ENCODE results near the gene PLPP7.
"Not testable (repeated sequence)": the region's sequence is repeated elsewhere in the genome, so short reads cannot be mapped to it uniquely, and the experiment has no call there.

Gene PLPP7

GRCh38 chr9:131334629-131335367 is 45.3 kb downstream of the PLPP7 start:
- Histone ChIP-seq H3K27me3 (no peaks in the 10 kb centered on the region), H3K27ac (peak overlapping the region in 9 of 11 experiments; percentile 11 to 75 (median 72); a peak in 17 of 22 replicates), H3K9me3 (replicated peaks in 1 of 11) (no peaks in the 10 kb centered on the region), H3K9ac (peak overlapping the region in 9 of 11 experiments; percentile 31 to 72 (median 61); a peak in 16 of 22 replicates), H3K4me3 (peak overlapping the region in 2 of 10 experiments; percentile 8 to 28; a peak in 1 of 20 replicates), H4K20me1 (no peaks in the 10 kb centered on the region), H3K36me3 (no peaks in the 10 kb centered on the region), H3K4me2 (peak overlapping the region; percentile 66 to 91 (median 84)), H3K4me1 (peaks cover 16 to 49% (median 39%) of the 10 kb centered on the region in 10 experiments)
- TF ChIP-seq Cebpa-rat (IDR thresholded peaks at IDR 0.05): no peak

- Histone ChIP-seq H3K9ac (peak overlapping the region in 4 of 11 experiments; percentile 46 to 72 (median 60); a peak in 8 of 22 replicates), H3K27ac (peak overlapping the region in 7 of 11 experiments; percentile 53 to 75 (median 72); a peak in 13 of 22 replicates), H4K20me1 (no peaks in the 10 kb centered on the region), H3K4me1 (peaks cover 16 to 48% (median 39%) of the 10 kb centered on the region in 10 experiments), H3K27me3 (no peaks in the 10 kb centered on the region), H3K9me3 (replicated peaks in 1 of 11) (no peaks in the 10 kb centered on the region), H3K36me3 (no peaks in the 10 kb centered on the region), H3K4me3 (no peak overlapping the region), H3K4me2 (peak overlapping the region in 10 of 11 experiments; percentile 72 to 91 (median 84); a peak in 18 of 22 replicates)
- no peak for TF ChIP-seq Cebpa-rat (IDR thresholded peaks at IDR 0.05)
These were observed 45.8 kb downstream of the PLPP7 start for GRCh38 chr9:131335368-131335755.

- H3K4me3 ChIP-seq: no peak overlapping the region
- H3K27ac ChIP-seq: peak overlapping the region in 2 of 11 experiments; percentile 5 to 13; a peak in 1 of 22 replicates
- H4K20me1 ChIP-seq: no peaks in the 10 kb centered on the region
- TF ChIP-seq Cebpa-rat (IDR thresholded peaks at IDR 0.05): no peak
- no peaks in the 10 kb centered on the region for H3K9me3 ChIP-seq (replicated peaks in 1 of 11)
- H3K27me3 ChIP-seq: no peaks in the 10 kb centered on the region
- no peaks in the 10 kb centered on the region for H3K36me3 ChIP-seq
- H3K4me1 ChIP-seq: peaks cover 16 to 46% (median 34%) of the 10 kb centered on the region in 10 experiments
- no peak overlapping the region; a peak in 1 of 22 replicates for H3K4me2 ChIP-seq
- peak overlapping the region in 3 of 11 experiments; percentile 8 to 35 (median 24); a peak in 2 of 22 replicates for H3K9ac ChIP-seq
These were observed 47.8 kb downstream of the PLPP7 start for GRCh38 chr9:131337131-131337848.

- not testable (repeated sequence) for H3K4me3 ChIP-seq; H3K36me3 ChIP-seq; H4K20me1 ChIP-seq; H3K9ac ChIP-seq; H3K27me3 ChIP-seq; H3K4me2 ChIP-seq; H3K9me3 ChIP-seq (replicated peaks in 1 of 11); H3K27ac ChIP-seq
- peaks cover 19 to 40% (median 27%) of the 10 kb centered on the region in 10 experiments for H3K4me1 ChIP-seq
These were observed 49.7 kb downstream of the PLPP7 start for GRCh38 chr9:131339212-131339611.

- not testable (repeated sequence) for H3K36me3 ChIP-seq; H3K27me3 ChIP-seq; H3K9ac ChIP-seq; H4K20me1 ChIP-seq; H3K4me3 ChIP-seq; H3K9me3 ChIP-seq (replicated peaks in 1 of 11); H3K27ac ChIP-seq
- H3K4me2 ChIP-seq: peak overlapping the region in 1 of 11 experiments; percentile 9; a peak in 2 of 22 replicates
- H3K4me1 ChIP-seq: peaks cover 12 to 44% (median 25%) of the 10 kb centered on the region in 10 experiments
These were observed 55.5 kb downstream of the PLPP7 start for GRCh38 chr9:131344931-131345535.

GRCh38 chr9:131346559-131346958 is 57.0 kb downstream of the PLPP7 start:
- Histone ChIP-seq H3K27me3 (no peaks in the 10 kb centered on the region), H3K4me3 (no peak overlapping the region), H3K27ac (no peak overlapping the region), H3K9ac (no peak overlapping the region), H3K4me2 (no peak overlapping the region), H3K4me1 (peaks cover 19 to 57% (median 36%) of the 10 kb centered on the region in 10 experiments), H3K9me3 (replicated peaks in 1 of 11) (no peaks in the 10 kb centered on the region; a peak in 1 of 22 replicates), H3K36me3 (no peaks in the 10 kb centered on the region), H4K20me1 (no peaks in the 10 kb centered on the region)
- TF ChIP-seq Cebpa-rat (IDR thresholded peaks at IDR 0.05): no peak

GRCh38 chr9:131347376-131348020 is 58.0 kb downstream of the PLPP7 start:
- TF ChIP-seq Cebpa-rat (IDR thresholded peaks at IDR 0.05): no peak
- Histone ChIP-seq H3K36me3 (no peaks in the 10 kb centered on the region), H3K4me2 (peak overlapping the region in 6 of 11 experiments; percentile 13 to 52 (median 30); a peak in 9 of 22 replicates)

GRCh38 chr9:131348631-131349521 is 59.4 kb downstream of the PLPP7 start:
- Histone ChIP-seq H3K27ac (peak overlapping the region in 4 of 11 experiments; percentile 62 to 79 (median 66); a peak in 6 of 22 replicates), H3K36me3 (no peaks in the 10 kb centered on the region), H3K4me2 (peak overlapping the region; percentile 78 to 97 (median 87); a peak in 21 of 22 replicates), H3K27me3 (no peaks in the 10 kb centered on the region), H3K4me3 (no peak overlapping the region; a peak in 1 of 20 replicates), H3K9ac (peak overlapping the region in 2 of 11 experiments; percentile 76 to 77; a peak in 5 of 22 replicates), H3K9me3 (replicated peaks in 1 of 11) (no peaks in the 10 kb centered on the region; a peak in 1 of 22 replicates), H3K4me1 (peaks cover 14 to 55% (median 31%) of the 10 kb centered on the region in 10 experiments), H4K20me1 (no peaks in the 10 kb centered on the region)
- TF ChIP-seq Cebpa-rat (IDR thresholded peaks at IDR 0.05): no peak

More at GRCh38 chr9:131347376-131348020, 58.0 kb downstream of the PLPP7 start:
- Histone ChIP-seq H3K27me3 (no peaks in the 10 kb centered on the region), H3K4me1 (peaks cover 19 to 57% (median 36%) of the 10 kb centered on the region in 10 experiments), H3K9me3 (replicated peaks in 1 of 11) (no peaks in the 10 kb centered on the region; a peak in 1 of 22 replicates), H3K9ac (no peak overlapping the region), H4K20me1 (no peaks in the 10 kb centered on the region), H3K27ac (no peak overlapping the region), H3K4me3 (no peak overlapping the region)

Measured in BLaER1 treated with 17β-estradiol and CSF1 and Interleukin-3, amounts not matched to agents 10 nM and 100 nM (cell line).